Skeletal muscle satellite cell (primary cell): ENCODE data around the gene RAF1.
A peak's percentile ranks its signal among the peaks of the same experiment; 100 is the strongest.

Experiments
- H3K27me3 ChIP-seq: 2 replicates; pipeline ENCODE4 v1.7.0; 2013; ENCODE audit warnings: low read length; ENCODE audit not compliant: control insufficient read depth, insufficient read depth
- H3K36me3 ChIP-seq: 2 replicates; pipeline ENCODE4 v1.7.0; 2013; ENCODE audit warnings: mild to moderate bottlenecking, control low read depth, low read length; ENCODE audit not compliant: insufficient read depth
- H3K4me1 ChIP-seq: 2 replicates; pipeline ENCODE4 v1.7.0; 2013; ENCODE audit warnings: low read length; ENCODE audit not compliant: control insufficient read depth, insufficient read depth
- H3K4me2 ChIP-seq: 2 replicates; pipeline ENCODE4 v1.7.0; 2013; ENCODE audit warnings: mild to moderate bottlenecking, low read length
- H3K4me3 ChIP-seq: 2 replicates; pipeline ENCODE4 v1.7.0; 2013; ENCODE audit warnings: low read length
- H3K9ac ChIP-seq: 2 replicates; pipeline ENCODE4 v1.7.0; 2013; ENCODE audit warnings: mild to moderate bottlenecking, low read depth, low read length, moderate library complexity
- H3K9me3 ChIP-seq: replicated peaks from 2 replicates; pipeline ENCODE4 v1.7.0; 2013; ENCODE audit warnings: mild to moderate bottlenecking, control low read depth, low read length

The RAF1 gene

GRCh38 chr3:12574131-12574530 lies 89.8 kb downstream of the RAF1 start:
- Histone ChIP-seq H3K4me1 (peaks cover 12% of the 10 kb centered on the region), H3K4me2 (no peak overlapping the region), H3K27me3 (no peaks in the 10 kb centered on the region), H3K9me3 (no peaks in the 10 kb centered on the region), H3K4me3 (no peak overlapping the region), H3K36me3 (peaks cover 72% of the 10 kb centered on the region), H3K9ac (no peak overlapping the region)

GRCh38 chr3:12571986-12572385 lies 91.9 kb downstream of the RAF1 start:
- H3K9ac ChIP-seq = no peak overlapping the region
- H3K4me1 ChIP-seq = peaks cover 12% of the 10 kb centered on the region
- H3K4me3 ChIP-seq = no peak overlapping the region
- H3K4me2 ChIP-seq = no peak overlapping the region
- peaks cover 63% of the 10 kb centered on the region for H3K36me3 ChIP-seq
- no peaks in the 10 kb centered on the region for H3K9me3 ChIP-seq
- H3K27me3 ChIP-seq = no peaks in the 10 kb centered on the region

- Histone ChIP-seq H3K4me1 (no peaks in the 10 kb centered on the region), H3K9ac (no peak overlapping the region), H3K4me2 (no peak overlapping the region), H3K36me3 (peaks cover 47% of the 10 kb centered on the region), H3K4me3 (no peak overlapping the region), H3K27me3 (no peaks in the 10 kb centered on the region), H3K9me3 (no peaks in the 10 kb centered on the region)
Measured at GRCh38 chr3:12569836-12570235, 94.1 kb downstream of the RAF1 start.

GRCh38 chr3:12568747-12569146 lies 95.2 kb downstream of the RAF1 start:
- Histone ChIP-seq H3K9ac (no peak overlapping the region), H3K4me1 (no peaks in the 10 kb centered on the region), H3K9me3 (no peaks in the 10 kb centered on the region), H3K36me3 (peaks cover 36% of the 10 kb centered on the region), H3K4me3 (no peak overlapping the region), H3K4me2 (no peak overlapping the region), H3K27me3 (no peaks in the 10 kb centered on the region)

- no peak overlapping the region for H3K9ac ChIP-seq
- H3K4me3 ChIP-seq = no peak overlapping the region
- H3K9me3 ChIP-seq = no peaks in the 10 kb centered on the region
- H3K27me3 ChIP-seq = no peaks in the 10 kb centered on the region
- peaks cover 6% of the 10 kb centered on the region for H3K4me1 ChIP-seq
- H3K4me2 ChIP-seq = no peak overlapping the region
- H3K36me3 ChIP-seq = peaks cover 25% of the 10 kb centered on the region
Measured at GRCh38 chr3:12566976-12567375, 96.9 kb downstream of the RAF1 start.

- no peak overlapping the region for H3K4me3 ChIP-seq
- no peaks in the 10 kb centered on the region for H3K9me3 ChIP-seq
- H3K4me2 ChIP-seq = no peak overlapping the region
- peaks cover 25% of the 10 kb centered on the region for H3K4me1 ChIP-seq
- no peaks in the 10 kb centered on the region for H3K27me3 ChIP-seq
- no peak overlapping the region for H3K9ac ChIP-seq
- H3K36me3 ChIP-seq = no peaks in the 10 kb centered on the region
Measured at GRCh38 chr3:12562451-12562850, 101.5 kb downstream of the RAF1 start.

- no peak overlapping the region for H3K4me3 ChIP-seq
- H3K4me2 ChIP-seq = no peak overlapping the region
- H3K4me1 ChIP-seq = peaks cover 25% of the 10 kb centered on the region
- no peaks in the 10 kb centered on the region for H3K27me3 ChIP-seq
- no peaks in the 10 kb centered on the region for H3K36me3 ChIP-seq
- no peaks in the 10 kb centered on the region for H3K9me3 ChIP-seq
- H3K9ac ChIP-seq = no peak overlapping the region
Measured at GRCh38 chr3:12561397-12561796, 102.5 kb downstream of the RAF1 start.

- Histone ChIP-seq H3K27me3 (no peaks in the 10 kb centered on the region), H3K9me3 (no peaks in the 10 kb centered on the region), H3K36me3 (no peaks in the 10 kb centered on the region), H3K9ac (no peak overlapping the region), H3K4me2 (no peak overlapping the region), H3K4me1 (peaks cover 29% of the 10 kb centered on the region), H3K4me3 (no peak overlapping the region)
Measured at GRCh38 chr3:12560505-12561190, 103.3 kb downstream of the RAF1 start.

GRCh38 chr3:12559520-12559919 lies 104.4 kb downstream of the RAF1 start:
- no peak overlapping the region for H3K9ac ChIP-seq
- no peak overlapping the region for H3K4me3 ChIP-seq
- no peaks in the 10 kb centered on the region for H3K36me3 ChIP-seq
- no peaks in the 10 kb centered on the region for H3K9me3 ChIP-seq
- H3K4me2 ChIP-seq = peak overlapping the region; percentile 98
- peaks cover 30% of the 10 kb centered on the region for H3K4me1 ChIP-seq
- H3K27me3 ChIP-seq = no peaks in the 10 kb centered on the region

GRCh38 chr3:12558706-12559105 lies 105.2 kb downstream of the RAF1 start:
- Histone ChIP-seq H3K4me1 (peaks cover 37% of the 10 kb centered on the region), H3K27me3 (no peaks in the 10 kb centered on the region), H3K9ac (peak overlapping the region; percentile 92), H3K9me3 (no peaks in the 10 kb centered on the region), H3K4me3 (peak overlapping the region; percentile 87), H3K4me2 (peak overlapping the region; percentile 98), H3K36me3 (no peaks in the 10 kb centered on the region)

- peak overlapping the region; percentile 98 for H3K4me2 ChIP-seq
- no peaks in the 10 kb centered on the region for H3K27me3 ChIP-seq
- peak overlapping the region; percentile 92 for H3K9ac ChIP-seq
- H3K9me3 ChIP-seq = no peaks in the 10 kb centered on the region
- H3K4me3 ChIP-seq = peak overlapping the region; percentile 87
- no peaks in the 10 kb centered on the region for H3K36me3 ChIP-seq
- H3K4me1 ChIP-seq = peaks cover 31% of the 10 kb centered on the region
Measured at GRCh38 chr3:12557473-12558100, 106.3 kb downstream of the RAF1 start.
